NOMO-1 treated with dmso at 0.1 percent for 144 hours (cell line): ENCODE measurements around the gene XPR1.

Source experiments
- DNase-seq: peaks from one replicate; lab custom pipeline; 2025; ENCODE audit not compliant: unreplicated experiment; lab: John Stamatoyannopoulos, UW

XPR1 gene

GRCh38 chr1:180631766-180632325 lies at the start of gene XPR1:
TSS of gene XPR1 (plus strand) at chr1:180632022. CDS start at chr1:180632202, 180 bp downstream.
- peak; percentile 97 for DNase-seq

- no peak for DNase-seq
Measured at GRCh38 chr1:180584869-180585268, 47.0 kb upstream of the XPR1 start.

GRCh38 chr1:180585994-180586359 lies 45.8 kb upstream of the XPR1 start:
- DNase-seq = no peak

- no peak for DNase-seq
Measured at GRCh38 chr1:180586671-180587155, 45.1 kb upstream of the XPR1 start.

- DNase-seq = no peak
Measured at GRCh38 chr1:180588121-180588520, 43.7 kb upstream of the XPR1 start.

GRCh38 chr1:180590889-180591288 lies 40.9 kb upstream of the XPR1 start:
- no peak for DNase-seq

GRCh38 chr1:180593382-180593781 lies 38.4 kb upstream of the XPR1 start:
- no peak for DNase-seq

GRCh38 chr1:180594723-180595122 lies 37.1 kb upstream of the XPR1 start:
- no peak for DNase-seq

GRCh38 chr1:180595966-180596365 lies 35.9 kb upstream of the XPR1 start:
- DNase-seq = no peak

- no peak for DNase-seq
Measured at GRCh38 chr1:180597520-180597919, 34.3 kb upstream of the XPR1 start.

- DNase-seq = no peak
Measured at GRCh38 chr1:180598333-180598974, 33.4 kb upstream of the XPR1 start.

GRCh38 chr1:180600343-180600742 lies 31.5 kb upstream of the XPR1 start:
- DNase-seq = no peak

GRCh38 chr1:180601512-180601911 lies 30.3 kb upstream of the XPR1 start:
- DNase-seq = no peak

GRCh38 chr1:180603223-180603849 lies 28.5 kb upstream of the XPR1 start:
- no peak for DNase-seq

GRCh38 chr1:180603850-180604226 lies 28.0 kb upstream of the XPR1 start:
- no peak for DNase-seq

- no peak for DNase-seq
Measured at GRCh38 chr1:180606155-180606554, 25.7 kb upstream of the XPR1 start.

- DNase-seq = peak; percentile 19
Measured at GRCh38 chr1:180609643-180610555, 21.9 kb upstream of the XPR1 start.

- DNase-seq = no peak
Measured at GRCh38 chr1:180610556-180611015, 21.2 kb upstream of the XPR1 start.

GRCh38 chr1:180611016-180611930 lies 20.5 kb upstream of the XPR1 start:
- peak; percentile 83 for DNase-seq

- DNase-seq = no peak
Measured at GRCh38 chr1:180612632-180613031, 19.2 kb upstream of the XPR1 start.
